Fibroblast of gingiva (primary cell): ENCODE data around the gene CSAG1.
"Not testable (repeated sequence)": the region's sequence is repeated elsewhere in the genome, so short reads cannot be mapped to it uniquely, and the experiment has no call there.

ENCODE experiments used
- DNase-seq: peaks from one replicate; pipeline ENCODE4 v3.0.0-alpha.2; 2011; ENCODE audit warnings: low read depth

CSAG1 gene

DNA sequence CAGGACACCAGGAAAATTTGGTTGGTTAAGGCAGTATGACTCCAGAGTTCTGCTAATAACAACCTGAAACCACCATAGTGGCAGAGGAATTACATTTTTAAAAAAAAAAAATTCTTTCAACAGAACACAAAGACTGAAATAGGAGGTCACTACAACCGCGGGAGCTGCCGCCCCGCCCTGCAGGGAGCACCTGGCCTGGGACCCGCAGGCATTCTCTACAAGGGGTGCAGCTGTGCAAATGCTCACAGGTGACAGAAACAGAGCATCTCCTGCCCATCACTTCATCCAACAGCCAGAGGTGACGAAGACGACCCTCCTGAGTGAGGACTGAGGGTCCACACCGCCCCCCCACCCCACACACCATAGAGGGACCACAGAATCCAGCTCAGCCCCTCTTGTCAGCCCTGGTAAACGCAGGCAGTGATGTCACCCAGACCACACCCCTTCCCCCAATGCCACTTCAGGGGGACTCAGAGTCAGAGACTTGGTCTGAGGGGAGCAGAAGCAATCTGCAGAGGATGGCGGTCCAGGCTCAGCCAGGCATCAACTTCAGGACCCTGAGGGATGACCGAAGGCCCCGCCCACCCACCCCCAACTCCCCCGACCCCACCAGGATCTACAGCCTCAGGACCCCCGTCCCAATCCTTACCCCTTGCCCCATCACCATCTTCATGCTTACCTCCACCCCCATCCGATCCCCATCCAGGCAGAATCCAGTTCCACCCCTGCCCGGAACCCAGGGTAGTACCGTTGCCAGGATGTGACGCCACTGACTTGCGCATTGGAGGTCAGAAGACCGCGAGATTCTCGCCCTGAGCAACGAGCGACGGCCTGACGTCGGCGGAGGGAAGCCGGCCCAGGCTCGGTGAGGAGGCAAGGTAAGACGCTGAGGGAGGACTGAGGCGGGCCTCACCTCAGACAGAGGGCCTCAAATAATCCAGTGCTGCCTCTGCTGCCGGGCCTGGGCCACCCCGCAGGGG lies 35.3 kb downstream of the CSAG1 start, which contains the start of gene MAGEA3:
MAGEA3 (plus strand) TSS at position 843 of the 980 bp plus-strand sequence. CDS start 2,039 bp downstream, outside the sequence.
- not testable (repeated sequence) for DNase-seq

DNA sequence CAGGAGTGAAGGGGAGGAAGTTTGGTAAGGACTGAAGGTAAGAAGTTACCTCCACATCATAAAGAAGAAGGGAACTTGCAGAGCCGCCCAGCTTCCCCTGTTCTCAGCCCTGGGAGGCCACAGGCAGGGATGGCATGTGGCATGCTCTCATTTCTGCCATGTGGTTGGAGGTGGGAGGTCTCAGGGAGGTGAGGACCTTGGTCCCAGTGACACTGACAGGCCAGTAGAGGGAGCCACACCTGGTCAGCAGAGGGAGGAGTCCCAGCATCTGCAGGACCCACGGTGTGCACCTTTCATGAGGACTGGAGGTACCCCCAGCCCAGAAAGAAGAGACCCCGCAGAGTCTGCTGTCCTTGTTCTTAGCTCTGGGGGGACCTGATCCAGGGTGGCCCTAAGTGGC lies 52.5 kb downstream of the CSAG1 start:
- not testable (repeated sequence) for DNase-seq
